ENCODE measurements around the gene KRT77.

- TF ChIP-seq, protein P1, sequence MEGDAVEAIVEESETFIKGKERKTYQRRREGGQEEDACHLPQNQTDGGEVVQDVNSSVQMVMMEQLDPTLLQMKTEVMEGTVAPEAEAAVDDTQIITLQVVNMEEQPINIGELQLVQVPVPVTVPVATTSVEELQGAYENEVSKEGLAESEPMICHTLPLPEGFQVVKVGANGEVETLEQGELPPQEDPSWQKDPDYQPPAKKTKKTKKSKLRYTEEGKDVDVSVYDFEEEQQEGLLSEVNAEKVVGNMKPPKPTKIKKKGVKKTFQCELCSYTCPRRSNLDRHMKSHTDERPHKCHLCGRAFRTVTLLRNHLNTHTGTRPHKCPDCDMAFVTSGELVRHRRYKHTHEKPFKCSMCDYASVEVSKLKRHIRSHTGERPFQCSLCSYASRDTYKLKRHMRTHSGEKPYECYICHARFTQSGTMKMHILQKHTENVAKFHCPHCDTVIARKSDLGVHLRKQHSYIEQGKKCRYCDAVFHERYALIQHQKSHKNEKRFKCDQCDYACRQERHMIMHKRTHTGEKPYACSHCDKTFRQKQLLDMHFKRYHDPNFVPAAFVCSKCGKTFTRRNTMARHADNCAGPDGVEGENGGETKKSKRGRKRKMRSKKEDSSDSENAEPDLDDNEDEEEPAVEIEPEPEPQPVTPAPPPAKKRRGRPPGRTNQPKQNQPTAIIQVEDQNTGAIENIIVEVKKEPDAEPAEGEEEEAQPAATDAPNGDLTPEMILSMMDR (IDR thresholded peaks at IDR 0.05; ENCODE audit: low read depth, low read length): no peak
- no peak for TF ChIP-seq EZH2phosphoT487 (IDR thresholded peaks at IDR 0.05; ENCODE audit: low read depth)
Observed at GRCh38 chr12:52651726-52652261, 51.5 kb downstream of the KRT77 start, which contains the start of gene KRT2.

All from OCI-LY3 (cell line).